Measurements from ENCODE around the gene OR2H2.

The OR2H2 gene

DNA sequence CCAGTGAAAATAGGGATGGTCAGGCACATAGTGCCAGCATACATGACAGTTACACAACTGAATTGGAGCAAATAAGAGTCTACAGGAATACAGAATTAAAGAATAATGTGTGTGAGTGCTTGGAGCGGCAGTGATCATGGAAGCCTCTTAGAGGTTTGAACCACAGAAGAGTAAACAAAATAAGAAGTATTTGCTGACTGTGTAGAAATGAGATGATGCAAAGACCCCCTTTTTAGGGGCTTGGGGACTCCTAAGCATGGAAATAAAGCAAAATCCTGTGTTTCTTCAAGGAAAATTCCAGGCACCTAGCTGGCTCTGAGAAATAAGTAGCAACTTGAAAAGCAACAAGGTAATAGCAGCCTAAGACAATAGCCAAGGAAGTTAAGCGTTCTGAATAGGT is 6.8 kb downstream of the OR2H2 start:
- no peak for DNase-seq (ENCODE audit: low read depth in 2 of 2)

DNA sequence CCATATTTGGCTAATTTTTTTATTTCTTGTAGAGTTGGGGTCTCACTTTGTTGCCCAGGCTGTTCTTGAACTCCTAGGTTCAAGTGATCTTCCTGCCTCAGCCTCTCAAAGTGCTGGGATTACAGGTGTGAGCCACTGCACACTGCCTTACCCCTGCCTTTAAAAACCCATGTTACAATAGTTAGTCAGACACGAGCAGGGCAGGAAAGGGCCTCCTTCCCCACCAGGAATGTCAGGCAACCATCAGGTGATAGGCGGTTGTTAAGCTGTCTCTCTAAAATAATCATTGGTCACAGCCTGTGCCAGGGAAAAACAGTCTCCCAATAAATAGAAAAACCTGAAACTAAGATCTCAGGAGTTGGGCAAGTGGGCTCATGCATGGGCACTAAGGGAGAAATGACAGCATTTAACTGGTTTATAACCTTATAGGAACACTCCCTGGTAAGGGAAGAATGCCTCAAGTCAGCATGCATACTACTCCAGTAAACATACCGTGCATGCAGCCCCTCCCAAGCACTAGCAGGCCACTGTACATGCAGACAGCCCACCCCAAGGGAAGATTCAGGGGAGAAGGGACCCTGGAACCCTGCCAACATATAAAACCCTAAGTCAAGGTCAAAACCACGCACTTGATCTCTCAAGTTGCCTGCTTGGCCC is 8.4 kb downstream of the OR2H2 start:
- DNase-seq (ENCODE audit: low read depth in 2 of 2), result no peak

GRCh38 chr6:29596381-29596900 is 11.5 kb downstream of the OR2H2 start:
- no peak for DNase-seq (ENCODE audit: low read depth in 2 of 2)

DNA sequence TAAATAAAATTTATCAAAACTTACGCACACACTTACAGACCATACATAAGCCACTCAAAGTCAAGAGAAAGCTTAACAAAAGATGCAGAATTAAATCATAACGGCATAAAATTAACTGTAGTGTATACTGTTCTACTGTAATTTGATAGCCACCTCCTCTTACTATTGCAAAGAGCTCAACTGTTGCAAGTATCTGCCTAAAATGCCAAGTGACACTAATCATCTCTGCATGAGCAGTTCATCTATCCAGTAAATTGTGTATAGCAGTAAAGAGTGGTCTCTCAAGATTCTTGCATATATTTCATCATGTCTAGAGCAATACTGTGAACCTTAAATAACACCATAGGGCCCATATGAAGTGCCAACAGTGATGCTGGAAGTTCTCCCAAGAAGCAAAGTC is 12.3 kb downstream of the OR2H2 start:
- no peak for DNase-seq (ENCODE audit: low read depth in 2 of 2)

- DNase-seq (ENCODE audit: low read depth in 2 of 2), result no peak
These were observed 13.3 kb downstream of the OR2H2 start for GRCh38 chr6:29598172-29598747.

- no peak for DNase-seq (ENCODE audit: low read depth in 2 of 2)
These were observed 17.8 kb downstream of the OR2H2 start for GRCh38 chr6:29602564-29603361.

DNA sequence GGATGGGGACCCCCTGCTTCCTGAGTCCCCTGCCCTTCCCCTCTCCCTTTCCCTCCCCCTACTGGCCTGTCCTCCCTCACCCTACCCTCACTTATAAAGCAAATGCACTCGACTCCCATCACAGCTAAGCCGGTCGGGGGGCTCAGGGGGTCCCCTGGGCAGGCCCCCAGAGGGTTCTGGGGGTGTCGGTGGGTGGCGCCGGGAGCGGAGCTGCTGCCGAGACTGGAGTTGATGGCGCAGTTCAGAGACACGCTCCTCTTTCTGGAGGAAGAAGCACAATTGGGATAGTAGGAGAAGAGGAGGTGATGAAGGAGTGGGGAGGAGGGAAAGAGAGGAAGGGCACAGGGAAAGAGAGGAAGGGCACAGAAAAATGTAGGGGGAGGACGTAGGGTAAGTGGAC is 18.5 kb downstream of the OR2H2 start:
- DNase-seq (ENCODE audit: low read depth in 2 of 2), result no peak

DNA sequence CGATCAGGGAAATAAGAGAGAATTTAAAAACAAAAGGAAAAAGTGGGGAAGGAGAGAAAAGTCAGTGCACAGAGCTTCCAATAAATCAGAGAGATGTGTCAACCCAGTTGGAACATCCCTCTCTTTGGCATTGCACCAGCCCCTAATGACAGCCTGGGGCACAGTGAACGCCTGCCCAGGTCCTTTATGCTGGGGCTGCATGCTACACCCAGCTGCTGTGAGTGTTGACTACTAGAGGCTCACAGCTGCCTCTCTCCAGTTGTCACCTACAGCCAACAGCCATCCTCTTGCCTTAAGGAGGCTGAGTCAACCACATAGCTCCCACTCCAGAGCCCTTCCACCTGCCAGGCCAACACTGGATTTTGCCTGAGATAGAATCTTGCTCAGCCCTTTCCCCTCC is 19.0 kb downstream of the OR2H2 start:
- DNase-seq (ENCODE audit: low read depth in 2 of 2), result no peak

DNA sequence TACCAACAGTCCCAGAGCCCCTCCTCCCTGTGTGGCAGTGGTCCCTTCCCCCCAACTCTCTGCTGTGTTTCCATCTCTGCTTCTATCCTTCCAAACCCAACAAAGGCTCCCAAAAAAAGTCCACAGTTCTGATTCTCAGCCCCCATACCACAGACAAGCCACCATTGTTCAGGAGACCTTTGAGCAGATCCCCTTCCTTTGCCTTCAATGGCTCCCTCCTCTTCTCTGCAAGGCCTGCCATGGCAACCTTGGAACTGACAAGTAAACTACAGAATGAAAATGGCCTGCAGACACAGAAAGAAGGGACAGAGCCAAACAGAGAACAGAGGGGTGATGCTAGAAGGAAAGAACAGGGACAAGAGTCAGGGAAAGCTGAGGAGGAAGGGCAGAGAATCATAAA is 23.2 kb downstream of the OR2H2 start:
- no peak for DNase-seq (ENCODE audit: low read depth in 2 of 2)

GRCh38 chr6:29610540-29610939 is 25.6 kb downstream of the OR2H2 start:
- no peak for DNase-seq (ENCODE audit: low read depth in 2 of 2)

DNA sequence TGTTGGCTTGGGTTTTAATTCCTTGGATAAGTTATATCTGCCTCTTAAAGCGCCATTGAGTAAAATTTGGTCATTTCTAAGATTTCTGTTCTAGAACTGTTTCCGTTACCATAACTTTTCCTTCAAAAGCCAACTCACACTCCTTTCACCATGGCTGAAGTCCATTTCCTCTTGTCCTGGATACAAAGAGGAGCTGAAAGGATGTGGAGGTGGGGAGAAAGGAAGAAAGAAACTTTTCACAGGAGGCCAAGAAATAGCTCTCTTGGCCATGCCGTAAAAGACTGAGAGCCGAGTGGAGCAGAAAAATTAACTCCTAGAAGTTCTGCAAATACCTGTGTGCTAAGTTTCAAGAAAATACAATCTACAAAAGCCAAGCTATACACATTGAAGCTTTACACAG is 26.5 kb downstream of the OR2H2 start:
- DNase-seq (ENCODE audit: low read depth in 2 of 2), result no peak

DNA sequence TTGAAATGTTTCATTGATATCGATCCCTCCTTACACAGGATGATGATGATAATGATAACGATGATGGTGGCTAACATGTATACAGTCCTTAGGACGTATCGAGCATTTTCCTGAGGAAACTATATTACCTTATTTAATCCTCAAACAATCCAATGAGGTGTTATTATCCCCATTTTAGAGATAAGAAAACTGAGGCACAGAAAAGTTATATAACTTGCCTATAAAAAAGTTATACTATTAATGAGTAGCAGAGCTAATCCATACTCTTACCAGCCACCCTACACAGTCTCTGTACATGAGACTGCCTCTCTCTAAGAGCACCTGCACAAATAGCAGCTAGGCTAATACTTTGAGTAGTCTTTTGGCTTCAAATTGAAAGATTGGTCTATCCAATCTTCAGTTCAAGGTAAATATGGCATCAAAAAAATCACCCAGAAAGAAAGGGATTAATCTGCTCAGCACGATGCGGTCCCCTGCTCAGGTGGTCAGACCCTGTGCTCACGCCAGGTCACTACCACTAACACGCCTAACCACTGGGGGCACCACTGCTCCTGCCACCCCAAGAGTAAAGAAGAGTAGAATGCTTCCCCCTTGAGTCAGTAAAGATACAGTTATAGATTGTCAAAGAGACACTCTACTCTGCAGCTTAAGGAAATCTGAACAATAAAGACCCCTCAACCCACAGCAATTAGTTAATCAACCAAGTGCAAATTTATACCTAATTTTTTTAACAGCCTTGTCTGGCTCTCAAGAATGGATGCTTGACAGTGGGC is 33.0 kb downstream of the OR2H2 start:
- DNase-seq (ENCODE audit: low read depth in 2 of 2), result no peak

DNA sequence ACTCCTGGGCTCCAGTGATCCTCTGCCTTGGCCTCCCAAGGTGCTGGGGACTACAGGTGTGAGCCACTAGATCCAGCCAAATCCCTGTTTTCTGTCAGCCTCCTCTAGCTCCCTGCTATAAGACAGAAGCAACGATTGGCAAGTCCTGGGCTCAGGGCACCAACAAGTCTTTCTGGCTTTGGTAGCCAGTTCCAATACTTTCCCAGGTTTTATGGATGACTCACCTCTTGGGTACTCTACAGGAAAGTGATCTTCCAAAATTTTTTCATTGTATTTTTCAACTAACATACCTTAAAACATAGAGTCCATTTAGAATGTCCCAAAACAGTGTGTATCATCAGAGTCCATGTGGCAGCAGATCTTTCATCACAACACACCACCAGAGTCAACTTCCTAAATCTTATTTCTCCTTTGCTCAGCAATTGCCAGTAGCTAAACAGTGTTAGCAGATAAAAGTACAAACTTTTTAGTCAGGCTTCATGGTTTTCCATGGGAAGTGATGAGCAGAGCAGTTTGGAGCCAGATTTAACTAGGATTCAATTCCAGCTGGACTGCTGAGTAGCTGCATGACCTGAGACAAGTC is 34.7 kb downstream of the OR2H2 start:
- no peak for DNase-seq (ENCODE audit: low read depth in 2 of 2)

- no peak for DNase-seq (ENCODE audit: low read depth in 2 of 2)
These were observed 35.7 kb downstream of the OR2H2 start for GRCh38 chr6:29620630-29621029.

DNA sequence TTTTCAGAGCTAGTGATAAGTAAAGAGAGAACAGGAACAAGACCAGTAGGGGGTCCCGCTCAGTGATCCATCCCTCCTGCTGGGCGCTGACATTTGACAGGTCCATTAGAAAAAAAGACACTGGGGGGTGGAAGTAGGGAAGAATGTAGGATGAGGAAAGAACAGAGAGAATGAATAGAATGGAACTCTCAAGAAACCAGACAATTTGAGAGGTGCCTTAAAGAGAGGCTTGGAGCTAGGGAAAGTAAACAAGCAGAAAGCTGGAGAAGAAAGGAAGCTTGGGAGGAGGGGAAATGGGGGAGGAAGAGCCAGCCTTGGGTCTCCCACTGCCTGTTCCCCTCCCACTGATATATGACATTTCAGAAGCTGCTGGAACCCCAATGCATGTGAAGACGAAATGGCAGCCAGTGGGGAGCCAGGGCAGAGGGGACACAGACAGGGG is 39.6 kb downstream of the OR2H2 start:
- no peak for DNase-seq (ENCODE audit: low read depth in 2 of 2)

GRCh38 chr6:29625337-29625930 is 40.5 kb downstream of the OR2H2 start:
- no peak for DNase-seq (ENCODE audit: low read depth in 2 of 2)

GRCh38 chr6:29626948-29627754 is 42.2 kb downstream of the OR2H2 start:
- no peak for DNase-seq (ENCODE audit: low read depth in 2 of 2)

DNA sequence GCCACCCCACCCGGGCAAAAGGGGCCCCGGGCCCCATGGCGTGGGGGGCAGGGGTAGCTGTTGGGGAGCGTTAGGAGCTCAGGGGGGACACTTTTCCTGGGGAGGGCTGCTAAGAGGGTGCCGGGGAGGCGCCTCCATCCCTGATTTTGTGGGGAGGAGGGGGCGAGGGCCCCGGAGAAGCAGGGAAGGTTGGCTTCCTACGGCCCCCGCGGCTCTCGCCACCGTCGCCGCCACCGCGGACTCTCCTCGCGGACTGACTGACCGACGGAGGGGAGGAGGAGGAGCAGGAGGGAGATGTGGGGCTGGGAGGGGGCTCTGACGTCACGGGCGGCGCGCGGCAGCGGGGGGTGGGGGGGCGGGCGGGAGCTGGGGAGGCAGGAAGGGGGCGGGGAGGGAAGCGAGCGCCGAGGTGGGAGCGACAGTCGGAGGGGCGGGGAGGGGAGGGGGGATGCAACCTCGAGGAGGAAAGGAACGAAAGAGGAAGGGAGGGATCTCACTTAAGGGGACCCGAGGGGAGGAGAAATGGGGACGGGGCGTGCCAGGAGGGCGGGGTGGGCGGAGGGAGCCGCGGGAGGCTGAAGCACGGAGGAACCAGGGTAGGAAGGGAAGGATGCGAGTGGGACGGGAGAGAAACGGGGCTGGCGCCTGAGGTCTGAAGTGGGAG is 43.0 kb downstream of the OR2H2 start:
- DNase-seq (ENCODE audit: low read depth in 2 of 2), result peak; percentile 14

DNA sequence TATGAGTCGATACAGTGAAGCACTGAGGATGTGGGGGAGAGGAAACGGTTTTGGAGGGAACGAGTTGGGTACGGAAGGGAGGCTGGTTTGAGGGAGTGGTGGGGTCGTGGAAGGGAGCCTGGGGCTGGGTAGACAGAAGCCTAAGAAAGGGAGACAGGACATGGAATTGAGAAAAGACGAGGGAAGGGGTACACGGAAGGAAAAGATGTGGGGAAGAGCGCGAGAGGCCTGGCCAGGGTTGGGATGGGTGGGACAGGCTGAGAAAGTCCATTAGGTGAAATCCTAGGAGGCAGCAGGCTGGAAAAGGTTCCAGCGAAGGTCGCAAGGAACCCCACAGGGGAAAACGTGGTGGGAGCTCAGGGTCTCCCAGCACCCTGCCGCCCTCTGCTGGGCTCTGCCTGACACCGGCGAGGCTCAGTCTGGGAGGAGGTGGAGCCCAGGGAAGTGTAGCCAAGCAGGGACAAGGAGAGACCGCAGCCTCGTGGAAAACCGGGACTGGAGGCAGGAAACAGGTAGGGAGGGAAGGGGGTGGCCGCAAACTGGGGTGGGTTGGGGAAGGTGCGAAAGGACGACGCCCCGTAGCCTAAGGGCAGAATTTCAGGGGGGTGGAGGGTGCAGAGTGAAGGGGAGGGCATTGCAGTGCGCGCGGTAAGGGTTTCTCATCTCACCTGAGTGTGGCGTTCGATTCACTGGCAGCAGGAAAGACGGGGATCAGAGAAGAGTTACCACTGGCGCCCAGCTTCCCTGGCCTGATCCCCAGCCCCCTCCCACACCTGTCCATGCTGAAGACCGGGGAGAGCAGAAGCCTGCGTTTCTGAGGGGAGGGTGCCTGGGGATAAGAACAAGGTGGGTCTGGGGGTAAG is 43.7 kb downstream of the OR2H2 start:
- no peak for DNase-seq (ENCODE audit: low read depth in 2 of 2)
